ENCODE data around the gene ATP5PD.

ATP5PD gene

GRCh38 chr17:75069783-75070182 lies 23.0 kb upstream of the ATP5PD start:
- Histone ChIP-seq H3K27me3 (ENCODE audit: low read depth) (no peaks in the 10 kb centered on the region), H3K9me3 (no peaks in the 10 kb centered on the region), H3K4me3 (no peak overlapping the region), H3K36me3 (replicated peaks) (no peaks in the 10 kb centered on the region; the same call in 1 of the 2 replicates), H3K4me1 (no peaks in the 10 kb centered on the region)
- in situ Hi-C loops (cut with MboI; ENCODE audit: low sequenced_read_pairs) = no loop called here
- DNase-seq (ENCODE audit: low spot score in 2 of 2) = no peak

- in situ Hi-C loops (cut with MboI; ENCODE audit: low sequenced_read_pairs) = no loop called here
- H3K4me1 ChIP-seq = no peaks in the 10 kb centered on the region
- peaks cover 10% of the 10 kb centered on the region for H3K36me3 ChIP-seq (replicated peaks)
- no peaks in the 10 kb centered on the region for H3K9me3 ChIP-seq
- no peak for DNase-seq (ENCODE audit: low spot score in 2 of 2)
- H3K4me3 ChIP-seq = no peak overlapping the region
- H3K27me3 ChIP-seq (ENCODE audit: low read depth) = no peaks in the 10 kb centered on the region
Measured at GRCh38 chr17:75068750-75069149, 22.0 kb upstream of the ATP5PD start.

GRCh38 chr17:75067856-75068255 lies 21.1 kb upstream of the ATP5PD start:
- H3K27me3 ChIP-seq (ENCODE audit: low read depth) = no peaks in the 10 kb centered on the region
- peaks cover 19% of the 10 kb centered on the region for H3K36me3 ChIP-seq (replicated peaks)
- in situ Hi-C loops (cut with MboI; ENCODE audit: low sequenced_read_pairs) = no loop called here
- H3K9me3 ChIP-seq = no peaks in the 10 kb centered on the region
- no peak for DNase-seq (ENCODE audit: low spot score in 2 of 2)
- no peaks in the 10 kb centered on the region for H3K4me1 ChIP-seq
- no peak overlapping the region for H3K4me3 ChIP-seq

- Histone ChIP-seq H3K4me3 (no peak overlapping the region), H3K4me1 (no peaks in the 10 kb centered on the region), H3K36me3 (replicated peaks) (peaks cover 41% of the 10 kb centered on the region), H3K27me3 (ENCODE audit: low read depth) (no peaks in the 10 kb centered on the region), H3K9me3 (no peaks in the 10 kb centered on the region)
- in situ Hi-C loops (cut with MboI; ENCODE audit: low sequenced_read_pairs) = no loop called here
- DNase-seq (ENCODE audit: low spot score in 2 of 2) = no peak
Measured at GRCh38 chr17:75065562-75066151, 18.9 kb upstream of the ATP5PD start.

GRCh38 chr17:75064867-75065561 lies 18.2 kb upstream of the ATP5PD start:
- no peak overlapping the region for H3K4me3 ChIP-seq
- no peak for DNase-seq (ENCODE audit: low spot score in 2 of 2)
- in situ Hi-C loops (cut with MboI; ENCODE audit: low sequenced_read_pairs) = no loop called here
- H3K9me3 ChIP-seq = no peaks in the 10 kb centered on the region
- H3K36me3 ChIP-seq (replicated peaks) = peaks cover 46% of the 10 kb centered on the region
- no peaks in the 10 kb centered on the region for H3K4me1 ChIP-seq
- no peaks in the 10 kb centered on the region for H3K27me3 ChIP-seq (ENCODE audit: low read depth)

- Histone ChIP-seq H3K9me3 (no peaks in the 10 kb centered on the region), H3K36me3 (replicated peaks) (peaks cover 51% of the 10 kb centered on the region), H3K4me3 (no peak overlapping the region), H3K27me3 (ENCODE audit: low read depth) (no peaks in the 10 kb centered on the region), H3K4me1 (no peaks in the 10 kb centered on the region)
- in situ Hi-C loops (cut with MboI; ENCODE audit: low sequenced_read_pairs) = no loop called here
- DNase-seq (ENCODE audit: low spot score in 2 of 2) = no peak
Measured at GRCh38 chr17:75064460-75064859, 17.7 kb upstream of the ATP5PD start.

- no peaks in the 10 kb centered on the region for H3K4me1 ChIP-seq
- peaks cover 53% of the 10 kb centered on the region for H3K36me3 ChIP-seq (replicated peaks)
- no peak for DNase-seq (ENCODE audit: low spot score in 2 of 2)
- H3K4me3 ChIP-seq = no peak overlapping the region
- H3K27me3 ChIP-seq (ENCODE audit: low read depth) = no peaks in the 10 kb centered on the region
- in situ Hi-C loops (cut with MboI; ENCODE audit: low sequenced_read_pairs) = no loop called here
- H3K9me3 ChIP-seq = no peaks in the 10 kb centered on the region
Measured at GRCh38 chr17:75064040-75064439, 17.3 kb upstream of the ATP5PD start.

- in situ Hi-C loops (cut with MboI; ENCODE audit: low sequenced_read_pairs) = no loop called here
- H3K27me3 ChIP-seq (ENCODE audit: low read depth) = no peaks in the 10 kb centered on the region
- peaks cover 53% of the 10 kb centered on the region for H3K36me3 ChIP-seq (replicated peaks)
- DNase-seq (ENCODE audit: low spot score in 2 of 2) = no peak
- H3K4me1 ChIP-seq = no peaks in the 10 kb centered on the region
- H3K9me3 ChIP-seq = no peaks in the 10 kb centered on the region
- no peak overlapping the region for H3K4me3 ChIP-seq
Measured at GRCh38 chr17:75063626-75064025, 16.9 kb upstream of the ATP5PD start.

- H3K27me3 ChIP-seq (ENCODE audit: low read depth) = no peaks in the 10 kb centered on the region
- H3K36me3 ChIP-seq (replicated peaks) = peaks cover 53% of the 10 kb centered on the region
- no peaks in the 10 kb centered on the region for H3K9me3 ChIP-seq
- no peak for DNase-seq (ENCODE audit: low spot score in 2 of 2)
- H3K4me3 ChIP-seq = no peak overlapping the region
- H3K4me1 ChIP-seq = no peaks in the 10 kb centered on the region
- in situ Hi-C loops (cut with MboI; ENCODE audit: low sequenced_read_pairs) = no loop called here
Measured at GRCh38 chr17:75063201-75063600, 16.4 kb upstream of the ATP5PD start.

- Histone ChIP-seq H3K27me3 (ENCODE audit: low read depth) (no peaks in the 10 kb centered on the region), H3K4me3 (no peak overlapping the region), H3K36me3 (replicated peaks) (peaks cover 57% of the 10 kb centered on the region), H3K9me3 (no peaks in the 10 kb centered on the region), H3K4me1 (no peaks in the 10 kb centered on the region)
- DNase-seq (ENCODE audit: low spot score in 2 of 2) = no peak
- in situ Hi-C loops (cut with MboI; ENCODE audit: low sequenced_read_pairs) = no loop called here
Measured at GRCh38 chr17:75061618-75062017, 14.8 kb upstream of the ATP5PD start.

- in situ Hi-C loops (cut with MboI; ENCODE audit: low sequenced_read_pairs) = no loop called here
Measured at GRCh38 chr17:75061055-75061438, 14.3 kb upstream of the ATP5PD start.

GRCh38 chr17:75060434-75061054 lies 13.8 kb upstream of the ATP5PD start:
- peaks cover 61% of the 10 kb centered on the region for H3K36me3 ChIP-seq (replicated peaks)
- no peaks in the 10 kb centered on the region for H3K9me3 ChIP-seq
- H3K4me3 ChIP-seq = no peak overlapping the region
- H3K27me3 ChIP-seq (ENCODE audit: low read depth) = no peaks in the 10 kb centered on the region
- H3K4me1 ChIP-seq = no peaks in the 10 kb centered on the region
- in situ Hi-C loops (cut with MboI; ENCODE audit: low sequenced_read_pairs) = no loop called here
- DNase-seq (ENCODE audit: low spot score in 2 of 2) = no peak

More at GRCh38 chr17:75061055-75061438, 14.3 kb upstream of the ATP5PD start:
- Histone ChIP-seq H3K36me3 (replicated peaks) (peaks cover 59% of the 10 kb centered on the region), H3K27me3 (ENCODE audit: low read depth) (no peaks in the 10 kb centered on the region), H3K4me3 (no peak overlapping the region), H3K4me1 (no peaks in the 10 kb centered on the region), H3K9me3 (no peaks in the 10 kb centered on the region)
- no peak for DNase-seq (ENCODE audit: low spot score in 2 of 2)

GRCh38 chr17:75059369-75060345 lies 12.9 kb upstream of the ATP5PD start:
- Histone ChIP-seq H3K9me3 (no peaks in the 10 kb centered on the region), H3K4me1 (no peaks in the 10 kb centered on the region), H3K27me3 (ENCODE audit: low read depth) (no peaks in the 10 kb centered on the region), H3K4me3 (no peak overlapping the region), H3K36me3 (replicated peaks) (peaks cover 65% of the 10 kb centered on the region)
- in situ Hi-C loops (cut with MboI; ENCODE audit: low sequenced_read_pairs) = no loop called here
- DNase-seq (ENCODE audit: low spot score in 2 of 2) = no peak
